SIG-M5 treated with dmso at 0.1 percent for 504 hours (cell line): ENCODE data around the gene UBAC2.

Experiments used
- DNase-seq: peaks from one replicate; lab custom pipeline; 2025; ENCODE audit not compliant: unreplicated experiment; lab: John Stamatoyannopoulos, UW

UBAC2 gene

GRCh38 chr13:99353246-99353600, 152.6 kb downstream of the UBAC2 start:
- DNase-seq, result no peak

- DNase-seq, result no peak
Observed at GRCh38 chr13:99353836-99354235, 153.2 kb downstream of the UBAC2 start.

- peak; percentile 15 for DNase-seq
Observed at GRCh38 chr13:99354371-99354951, 153.8 kb downstream of the UBAC2 start.

- DNase-seq, result no peak
Observed at GRCh38 chr13:99355267-99356011, 154.8 kb downstream of the UBAC2 start.

GRCh38 chr13:99356012-99356261, 155.3 kb downstream of the UBAC2 start:
- DNase-seq, result no peak

GRCh38 chr13:99356262-99357091, 155.8 kb downstream of the UBAC2 start:
- DNase-seq, result peak; percentile 6

GRCh38 chr13:99357131-99357596, 156.5 kb downstream of the UBAC2 start:
- no peak for DNase-seq

GRCh38 chr13:99357941-99358340, 157.3 kb downstream of the UBAC2 start:
- no peak for DNase-seq

GRCh38 chr13:99359528-99359927, 158.9 kb downstream of the UBAC2 start:
- DNase-seq, result no peak

GRCh38 chr13:99360696-99361095, 160.0 kb downstream of the UBAC2 start:
- DNase-seq, result no peak

GRCh38 chr13:99361197-99361596, 160.5 kb downstream of the UBAC2 start:
- no peak for DNase-seq

GRCh38 chr13:99362362-99362761, 161.7 kb downstream of the UBAC2 start:
- no peak for DNase-seq

GRCh38 chr13:99363391-99363790, 162.7 kb downstream of the UBAC2 start:
- DNase-seq, result no peak

GRCh38 chr13:99363949-99364348, 163.3 kb downstream of the UBAC2 start:
- DNase-seq, result no peak

GRCh38 chr13:99366075-99366987, 165.7 kb downstream of the UBAC2 start:
- DNase-seq, result no peak

GRCh38 chr13:99367106-99367616, 166.5 kb downstream of the UBAC2 start:
- no peak for DNase-seq

GRCh38 chr13:99367663-99368448, 167.2 kb downstream of the UBAC2 start:
- no peak for DNase-seq

- no peak for DNase-seq
Observed at GRCh38 chr13:99370481-99371275, 170.0 kb downstream of the UBAC2 start.

GRCh38 chr13:99371956-99372355, 171.3 kb downstream of the UBAC2 start:
- DNase-seq, result no peak
